Measurements from ENCODE around the gene MED12L. TPM values are rescaled to one million over a fixed set of nuclear protein-coding genes. Genes with fewer than 3 reads are reported as not detected.

Gene MED12L
- total RNA-seq, 4 donors from 2014 or later = 0.19 to 0.83 (median 0.41) TPM

DNA sequence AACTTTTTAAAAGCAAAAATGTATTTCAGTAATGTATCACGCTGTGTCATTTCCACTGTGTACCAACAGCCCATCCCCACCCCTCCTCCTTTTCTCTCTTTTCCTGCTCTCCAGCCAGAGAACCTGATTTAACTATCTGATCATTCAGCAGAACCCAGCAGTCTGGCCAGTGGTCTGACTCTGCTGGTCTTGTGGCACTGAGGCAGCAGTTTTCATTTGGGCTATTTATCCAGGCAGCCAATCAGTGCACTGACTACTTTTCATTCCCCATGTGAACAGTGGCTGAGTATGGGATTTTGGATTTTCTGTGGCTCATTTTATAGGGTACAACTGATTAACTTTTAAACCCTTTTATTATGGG lies 61.2 kb downstream of the MED12L start:
- intact Hi-C loops (cut with DNase I) = loop anchor here (5.0 kb wide), 2 partner anchors 219 to 359 kb away; no protein-coding TSS in a partner anchor
- TF ChIP-seq POLR2AphosphoS5 (IDR thresholded peaks at IDR 0.05) (no peak), EP300 (IDR thresholded peaks at IDR 0.05) (no peak), POLR2A (IDR thresholded peaks at IDR 0.05; ENCODE audit: low read depth) (no peak)
- TF ChIP-seq, protein P1, sequence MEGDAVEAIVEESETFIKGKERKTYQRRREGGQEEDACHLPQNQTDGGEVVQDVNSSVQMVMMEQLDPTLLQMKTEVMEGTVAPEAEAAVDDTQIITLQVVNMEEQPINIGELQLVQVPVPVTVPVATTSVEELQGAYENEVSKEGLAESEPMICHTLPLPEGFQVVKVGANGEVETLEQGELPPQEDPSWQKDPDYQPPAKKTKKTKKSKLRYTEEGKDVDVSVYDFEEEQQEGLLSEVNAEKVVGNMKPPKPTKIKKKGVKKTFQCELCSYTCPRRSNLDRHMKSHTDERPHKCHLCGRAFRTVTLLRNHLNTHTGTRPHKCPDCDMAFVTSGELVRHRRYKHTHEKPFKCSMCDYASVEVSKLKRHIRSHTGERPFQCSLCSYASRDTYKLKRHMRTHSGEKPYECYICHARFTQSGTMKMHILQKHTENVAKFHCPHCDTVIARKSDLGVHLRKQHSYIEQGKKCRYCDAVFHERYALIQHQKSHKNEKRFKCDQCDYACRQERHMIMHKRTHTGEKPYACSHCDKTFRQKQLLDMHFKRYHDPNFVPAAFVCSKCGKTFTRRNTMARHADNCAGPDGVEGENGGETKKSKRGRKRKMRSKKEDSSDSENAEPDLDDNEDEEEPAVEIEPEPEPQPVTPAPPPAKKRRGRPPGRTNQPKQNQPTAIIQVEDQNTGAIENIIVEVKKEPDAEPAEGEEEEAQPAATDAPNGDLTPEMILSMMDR (IDR thresholded peaks at IDR 0.05) = no peak
- WGBS = 92% methylated on average over 1 of the region's 1 CpG
- H3K9me3 ChIP-seq = no peaks in the 10 kb centered on the region
- H3K27me3 ChIP-seq = no peaks in the 10 kb centered on the region
- peaks cover 6 to 11% (median 7%) of the 10 kb centered on the region in 4 donors for H3K4me1 ChIP-seq
- H3K36me3 ChIP-seq = no peaks in the 10 kb centered on the region
- no peak overlapping the region for H3K27ac ChIP-seq (replicated peaks in 1 of 4)
- no peak for DNase-seq (ENCODE audit: extremely low spot score)
- no peak overlapping the region for H3K4me3 ChIP-seq

DNA sequence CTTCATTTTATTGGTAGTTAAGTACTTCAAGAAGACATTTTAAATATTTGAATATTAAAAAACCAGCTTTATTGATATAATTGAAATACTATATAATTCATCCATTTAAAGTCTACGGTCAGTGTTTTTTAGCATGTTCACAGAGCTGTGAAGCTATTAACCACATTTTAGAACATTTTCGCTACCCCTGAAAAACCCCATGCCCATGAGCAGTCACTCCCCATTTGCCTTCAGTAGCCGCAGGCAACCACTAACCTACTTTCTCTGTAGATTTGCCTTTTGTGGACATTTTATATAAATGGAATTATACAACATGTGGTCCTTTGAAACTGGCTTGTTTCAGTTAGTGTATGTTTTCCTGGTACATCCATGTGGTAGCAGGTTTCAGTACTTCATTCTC lies 61.8 kb downstream of the MED12L start:
- Histone ChIP-seq H3K9me3 (no peaks in the 10 kb centered on the region), H3K4me1 (peaks cover 6 to 11% (median 7%) of the 10 kb centered on the region in 4 donors), H3K27me3 (no peaks in the 10 kb centered on the region), H3K4me3 (no peak overlapping the region), H3K36me3 (no peaks in the 10 kb centered on the region), H3K27ac (replicated peaks in 1 of 4) (no peak overlapping the region)
- intact Hi-C loops (cut with DNase I) = loop anchor here (5.0 kb wide), 2 partner anchors 220 to 360 kb away; no protein-coding TSS in a partner anchor
- no peak for DNase-seq (ENCODE audit: extremely low spot score)
- WGBS = 90% methylated on average over 3 of the region's 3 CpGs
- TF ChIP-seq POLR2A (IDR thresholded peaks at IDR 0.05; ENCODE audit: low read depth) = no peak
- TF ChIP-seq EP300 (IDR thresholded peaks at IDR 0.05) = no peak
- TF ChIP-seq, protein P1 (IDR thresholded peaks at IDR 0.05) = no peak
- TF ChIP-seq POLR2AphosphoS5 (IDR thresholded peaks at IDR 0.05) = no peak

DNA sequence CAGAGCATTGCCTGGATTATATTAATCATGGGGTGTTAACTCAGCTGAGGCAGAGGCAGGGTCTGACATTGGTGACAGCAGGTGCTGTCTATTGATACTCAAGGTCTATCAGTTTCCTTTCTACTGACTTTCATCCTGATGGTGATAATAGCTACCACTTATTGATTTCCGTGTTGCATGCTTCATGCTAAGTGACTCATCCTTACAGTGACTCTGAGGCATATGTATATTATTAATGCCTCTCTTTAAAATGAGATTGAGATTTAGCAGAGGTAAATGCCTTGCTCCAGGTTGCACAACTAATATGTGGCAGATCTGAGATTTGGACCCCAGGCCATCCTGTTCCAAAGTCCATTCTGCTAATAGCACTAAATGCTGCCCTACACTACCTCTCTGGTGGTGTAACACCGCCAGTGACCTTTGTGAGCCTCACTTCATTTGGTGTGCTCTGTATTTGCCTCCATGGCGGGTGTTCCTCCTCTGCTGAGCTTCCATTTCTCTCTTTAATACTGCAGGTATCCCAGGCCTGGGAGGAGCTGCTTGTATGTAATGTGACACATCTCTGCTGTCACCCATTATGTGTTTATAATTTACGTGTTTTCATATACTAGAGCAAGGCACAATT lies 67.1 kb downstream of the MED12L start:
- Histone ChIP-seq H3K4me1 (no peaks in the 10 kb centered on the region), H3K27ac (replicated peaks in 1 of 4) (no peak overlapping the region), H3K36me3 (no peaks in the 10 kb centered on the region), H3K9me3 (no peaks in the 10 kb centered on the region), H3K27me3 (no peaks in the 10 kb centered on the region), H3K4me3 (no peak overlapping the region)
- intact Hi-C loops (cut with DNase I) = no loop called here
- no peak for DNase-seq (ENCODE audit: extremely low spot score)
- TF ChIP-seq POLR2A (IDR thresholded peaks at IDR 0.05; ENCODE audit: low read depth) (no peak), POLR2AphosphoS5 (IDR thresholded peaks at IDR 0.05) (no peak), EP300 (IDR thresholded peaks at IDR 0.05) (no peak)
- TF ChIP-seq, protein P1 (IDR thresholded peaks at IDR 0.05) = no peak
- 94% methylated on average over 4 of the region's 4 CpGs for WGBS

DNA sequence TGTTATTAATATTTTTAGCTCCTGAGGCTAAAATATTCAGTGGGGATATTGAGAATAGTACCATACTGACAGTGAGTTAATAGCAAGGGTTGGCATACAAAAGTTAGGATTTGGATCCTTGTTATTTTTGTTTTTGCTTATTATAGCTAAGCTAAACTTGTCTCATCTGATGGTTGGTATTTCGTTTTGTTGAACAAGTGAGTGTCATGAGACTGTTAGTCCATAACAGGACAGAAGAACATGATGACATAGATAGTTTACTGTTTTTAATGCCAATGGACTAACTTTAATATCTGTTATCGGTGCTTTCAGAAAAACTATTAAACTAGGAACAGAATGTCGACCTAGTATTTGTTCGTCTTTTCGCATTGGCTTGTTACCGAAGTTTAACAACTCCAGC lies 69.1 kb downstream of the MED12L start:
- TF ChIP-seq POLR2AphosphoS5 (IDR thresholded peaks at IDR 0.05) = no peak
- no peak for TF ChIP-seq EP300 (IDR thresholded peaks at IDR 0.05)
- TF ChIP-seq, protein P1 (IDR thresholded peaks at IDR 0.05) = no peak
- no peak for TF ChIP-seq POLR2A (IDR thresholded peaks at IDR 0.05; ENCODE audit: low read depth)
- no peaks in the 10 kb centered on the region for H3K27me3 ChIP-seq
- H3K27ac ChIP-seq (replicated peaks in 1 of 4) = no peak overlapping the region
- H3K9me3 ChIP-seq = no peaks in the 10 kb centered on the region
- 92% methylated on average over 6 of the region's 6 CpGs for WGBS
- H3K4me3 ChIP-seq = no peak overlapping the region
- DNase-seq (ENCODE audit: extremely low spot score) = no peak
- H3K36me3 ChIP-seq = no peaks in the 10 kb centered on the region
- intact Hi-C loops (cut with DNase I) = no loop called here
- no peaks in the 10 kb centered on the region for H3K4me1 ChIP-seq
